CD4-positive, alpha-beta T cell treated with Interleukin-6 for 4 hours (primary cell): ENCODE data around the gene CRADD.
"Not testable (repeated sequence)": the region's sequence is repeated elsewhere in the genome, so short reads cannot be mapped to it uniquely, and the experiment has no call there.

Experiments used
- DNase-seq: peaks from one replicate; pipeline ENCODE4 v3.0.0-alpha.2; 2020; ENCODE audit warnings: mixed read lengths

CRADD gene

GRCh38 chr12:93677195-93678064 is at the start of gene CRADD:
CRADD (plus strand) TSS chr12:93677375.
- peak; percentile 85 for DNase-seq

GRCh38 chr12:93632383-93632782 is 44.8 kb upstream of the CRADD start:
- no peak for DNase-seq

GRCh38 chr12:93634416-93634815 is 42.8 kb upstream of the CRADD start:
- no peak for DNase-seq

- no peak for DNase-seq
These were observed 40.5 kb upstream of the CRADD start for GRCh38 chr12:93636708-93637107.

GRCh38 chr12:93638095-93638494 is 39.1 kb upstream of the CRADD start:
- DNase-seq: no peak

- DNase-seq: no peak
These were observed 38.2 kb upstream of the CRADD start for GRCh38 chr12:93638954-93639353.

- no peak for DNase-seq
These were observed 37.8 kb upstream of the CRADD start for GRCh38 chr12:93639406-93639805.

GRCh38 chr12:93641380-93641779 is 35.8 kb upstream of the CRADD start:
- DNase-seq: not testable (repeated sequence)

GRCh38 chr12:93642751-93643150 is 34.4 kb upstream of the CRADD start:
- no peak for DNase-seq

- DNase-seq: no peak
These were observed 31.5 kb upstream of the CRADD start for GRCh38 chr12:93645702-93646101.

- DNase-seq: no peak
These were observed 26.5 kb upstream of the CRADD start for GRCh38 chr12:93650626-93651025.

- no peak for DNase-seq
These were observed 24.1 kb upstream of the CRADD start for GRCh38 chr12:93653079-93653478.

GRCh38 chr12:93653712-93654111 is 23.5 kb upstream of the CRADD start:
- DNase-seq: no peak

- no peak for DNase-seq
These were observed 22.8 kb upstream of the CRADD start for GRCh38 chr12:93654421-93654820.

- DNase-seq: no peak
These were observed 20.1 kb upstream of the CRADD start for GRCh38 chr12:93657071-93657470.

GRCh38 chr12:93661021-93661420 is 16.2 kb upstream of the CRADD start:
- DNase-seq: no peak

- DNase-seq: no peak
These were observed 14.0 kb upstream of the CRADD start for GRCh38 chr12:93663006-93663728.

- no peak for DNase-seq
These were observed 13.5 kb upstream of the CRADD start for GRCh38 chr12:93663729-93664084.

GRCh38 chr12:93664573-93665138 is 12.5 kb upstream of the CRADD start:
- DNase-seq: no peak

- no peak for DNase-seq
These were observed 9.5 kb upstream of the CRADD start for GRCh38 chr12:93667672-93668071.

GRCh38 chr12:93668919-93669418 is 8.2 kb upstream of the CRADD start:
- DNase-seq: no peak

GRCh38 chr12:93669452-93669851 is 7.7 kb upstream of the CRADD start:
- no peak for DNase-seq

- DNase-seq: no peak
These were observed 7.1 kb upstream of the CRADD start for GRCh38 chr12:93670104-93670503.

GRCh38 chr12:93671044-93671443 is 6.1 kb upstream of the CRADD start:
- DNase-seq: no peak
